Measurements from ENCODE around the gene CNNM4.

CNNM4 gene

DNA sequence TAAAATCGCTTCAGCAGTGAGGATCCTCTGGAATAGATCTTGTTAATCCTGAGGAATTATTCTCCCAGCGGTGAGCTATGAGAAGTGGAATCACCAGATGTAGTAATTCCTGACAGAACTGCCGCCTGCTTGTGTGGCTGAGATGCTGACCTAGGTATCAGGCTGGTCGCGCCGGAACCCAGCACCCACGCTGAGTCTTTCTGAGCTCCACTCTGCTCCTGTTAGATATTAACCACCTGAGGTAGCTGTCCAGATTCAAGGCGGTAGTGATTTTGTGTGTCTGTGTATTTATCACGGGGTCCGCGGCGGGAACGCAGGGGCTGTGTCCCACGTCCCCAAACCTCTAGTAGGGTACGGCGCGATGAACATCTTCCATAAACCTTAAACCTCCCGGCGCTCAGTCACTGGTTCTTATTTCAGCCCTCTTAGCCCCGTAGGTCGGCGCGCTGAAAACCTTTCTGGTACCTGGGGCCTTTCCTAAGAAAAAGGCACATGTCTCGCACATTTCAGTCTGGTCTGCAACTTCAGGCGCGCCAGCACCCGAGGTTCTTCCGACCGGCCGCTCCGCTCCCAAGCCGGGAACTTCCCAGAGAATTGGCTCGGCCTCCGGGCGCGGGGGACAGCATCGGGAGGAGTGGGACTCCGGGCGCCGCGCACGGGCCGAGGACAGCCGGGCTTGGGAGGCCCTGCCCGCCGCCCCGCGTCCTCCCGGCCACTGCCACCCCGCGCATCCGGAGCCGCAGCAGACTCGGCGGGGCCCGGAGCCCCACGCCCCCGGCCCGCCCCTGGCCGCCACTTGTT is 54.8 kb downstream of the CNNM4 start:
- ATAC-seq (ENCODE audit: insufficient read depth, low read depth) = peak; percentile 8
- Histone ChIP-seq H3K79me2 (ENCODE audit: insufficient read depth, low read length) (peaks cover 39% of the 10 kb centered on the region), H3K4me2 (ENCODE audit: insufficient read depth, low read length) (peak overlapping the region; percentile 100), H3K4me3 (ENCODE audit: low read depth in 1 of 2, low read length in 2 of 2) (peak overlapping the region; percentile 73 to 97), H3K27me3 (ENCODE audit: insufficient read depth, low read length, poor library complexity) (no peaks in the 10 kb centered on the region), H3K9ac (ENCODE audit: low read depth, low read length) (peak overlapping the region; percentile 87), H2AFZ (ENCODE audit: low read depth, low read length) (peak overlapping the region; percentile 87), H3K27ac (ENCODE audit: low read length) (peak overlapping the region; percentile 65), H3K9me3 (ENCODE audit: insufficient read depth, low read length, severe bottlenecking) (no peaks in the 10 kb centered on the region), H3K4me1 (ENCODE audit: insufficient read depth, low read length) (peaks cover 44% of the 10 kb centered on the region), H4K20me1 (ENCODE audit: insufficient read depth, low read length) (peaks cover 36% of the 10 kb centered on the region), H3K36me3 (ENCODE audit: insufficient read depth, low read length) (peaks cover 27% of the 10 kb centered on the region)
- no peak for TF ChIP-seq EZH2 (IDR thresholded peaks at IDR 0.05; ENCODE audit: borderline replicate concordance, low read depth, low read length, severe bottlenecking)
- TF ChIP-seq, protein P1, sequence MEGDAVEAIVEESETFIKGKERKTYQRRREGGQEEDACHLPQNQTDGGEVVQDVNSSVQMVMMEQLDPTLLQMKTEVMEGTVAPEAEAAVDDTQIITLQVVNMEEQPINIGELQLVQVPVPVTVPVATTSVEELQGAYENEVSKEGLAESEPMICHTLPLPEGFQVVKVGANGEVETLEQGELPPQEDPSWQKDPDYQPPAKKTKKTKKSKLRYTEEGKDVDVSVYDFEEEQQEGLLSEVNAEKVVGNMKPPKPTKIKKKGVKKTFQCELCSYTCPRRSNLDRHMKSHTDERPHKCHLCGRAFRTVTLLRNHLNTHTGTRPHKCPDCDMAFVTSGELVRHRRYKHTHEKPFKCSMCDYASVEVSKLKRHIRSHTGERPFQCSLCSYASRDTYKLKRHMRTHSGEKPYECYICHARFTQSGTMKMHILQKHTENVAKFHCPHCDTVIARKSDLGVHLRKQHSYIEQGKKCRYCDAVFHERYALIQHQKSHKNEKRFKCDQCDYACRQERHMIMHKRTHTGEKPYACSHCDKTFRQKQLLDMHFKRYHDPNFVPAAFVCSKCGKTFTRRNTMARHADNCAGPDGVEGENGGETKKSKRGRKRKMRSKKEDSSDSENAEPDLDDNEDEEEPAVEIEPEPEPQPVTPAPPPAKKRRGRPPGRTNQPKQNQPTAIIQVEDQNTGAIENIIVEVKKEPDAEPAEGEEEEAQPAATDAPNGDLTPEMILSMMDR (IDR thresholded peaks at IDR 0.05; ENCODE audit: borderline replicate concordance, extremely low read depth, low read length, poor library complexity, severe bottlenecking) = no peak
- no peak for DNase-seq

DNA sequence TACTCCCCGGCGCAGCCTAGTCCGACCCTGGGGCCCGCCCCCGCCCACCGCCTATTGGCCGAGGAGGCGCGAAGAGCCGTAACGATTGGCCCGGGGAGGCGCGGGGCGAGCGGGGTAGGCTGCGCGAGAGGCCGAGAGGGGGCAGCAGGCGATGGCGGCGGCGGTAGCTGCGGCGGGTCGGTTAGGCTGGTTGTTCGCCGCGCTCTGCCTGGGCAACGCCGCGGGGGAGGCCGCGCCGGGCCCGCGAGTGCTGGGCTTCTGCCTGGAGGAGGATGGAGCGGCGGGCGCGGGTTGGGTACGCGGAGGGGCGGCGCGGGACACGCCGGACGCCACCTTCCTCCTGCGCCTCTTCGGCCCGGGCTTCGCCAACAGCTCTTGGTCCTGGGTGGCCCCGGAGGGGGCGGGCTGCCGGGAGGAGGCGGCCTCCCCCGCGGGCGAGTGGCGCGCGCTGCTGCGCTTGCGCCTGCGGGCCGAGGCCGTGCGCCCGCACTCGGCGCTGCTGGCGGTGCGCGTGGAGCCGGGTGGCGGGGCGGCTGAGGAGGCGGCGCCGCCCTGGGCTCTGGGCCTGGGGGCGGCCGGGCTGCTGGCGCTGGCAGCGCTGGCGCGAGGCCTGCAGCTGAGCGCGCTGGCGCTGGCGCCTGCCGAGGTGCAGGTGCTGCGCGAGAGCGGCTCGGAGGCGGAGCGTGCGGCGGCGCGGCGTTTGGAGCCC is 55.6 kb downstream of the CNNM4 start, which contains the start of gene CNNM3:
Gene CNNM3 (plus strand): TSS at position 142 of the 709 bp plus-strand sequence. CDS start 10 bp downstream, at position 152.
- Histone ChIP-seq H3K4me3 (ENCODE audit: low read depth in 1 of 2, low read length in 2 of 2) (peak within 1 kb of the TSS; percentile 73 to 97), H3K9me3 (ENCODE audit: insufficient read depth, low read length, severe bottlenecking) (no peaks in the 10 kb centered on the region), H3K4me2 (ENCODE audit: insufficient read depth, low read length) (peak within 1 kb of the TSS; percentile 100), H3K4me1 (ENCODE audit: insufficient read depth, low read length) (peaks cover 50% of the 10 kb centered on the region), H3K27me3 (ENCODE audit: insufficient read depth, low read length, poor library complexity) (no peaks in the 10 kb centered on the region), H3K9ac (ENCODE audit: low read depth, low read length) (peak within 1 kb of the TSS; percentile 87), H3K79me2 (ENCODE audit: insufficient read depth, low read length) (peaks cover 47% of the 10 kb centered on the region), H3K27ac (ENCODE audit: low read length) (peak within 1 kb of the TSS; percentile 89), H3K36me3 (ENCODE audit: insufficient read depth, low read length) (peaks cover 33% of the 10 kb centered on the region), H4K20me1 (ENCODE audit: insufficient read depth, low read length) (peaks cover 43% of the 10 kb centered on the region), H2AFZ (ENCODE audit: low read depth, low read length) (peak within 1 kb of the TSS; percentile 88)
- TF ChIP-seq, protein P1 (IDR thresholded peaks at IDR 0.05; ENCODE audit: borderline replicate concordance, extremely low read depth, low read length, poor library complexity, severe bottlenecking) = peak; percentile 61
- no peak for TF ChIP-seq EZH2 (IDR thresholded peaks at IDR 0.05; ENCODE audit: borderline replicate concordance, low read depth, low read length, severe bottlenecking)
- DNase-seq (peak; percentile 95), ATAC-seq (ENCODE audit: insufficient read depth, low read depth) (peak; percentile 94)

DNA sequence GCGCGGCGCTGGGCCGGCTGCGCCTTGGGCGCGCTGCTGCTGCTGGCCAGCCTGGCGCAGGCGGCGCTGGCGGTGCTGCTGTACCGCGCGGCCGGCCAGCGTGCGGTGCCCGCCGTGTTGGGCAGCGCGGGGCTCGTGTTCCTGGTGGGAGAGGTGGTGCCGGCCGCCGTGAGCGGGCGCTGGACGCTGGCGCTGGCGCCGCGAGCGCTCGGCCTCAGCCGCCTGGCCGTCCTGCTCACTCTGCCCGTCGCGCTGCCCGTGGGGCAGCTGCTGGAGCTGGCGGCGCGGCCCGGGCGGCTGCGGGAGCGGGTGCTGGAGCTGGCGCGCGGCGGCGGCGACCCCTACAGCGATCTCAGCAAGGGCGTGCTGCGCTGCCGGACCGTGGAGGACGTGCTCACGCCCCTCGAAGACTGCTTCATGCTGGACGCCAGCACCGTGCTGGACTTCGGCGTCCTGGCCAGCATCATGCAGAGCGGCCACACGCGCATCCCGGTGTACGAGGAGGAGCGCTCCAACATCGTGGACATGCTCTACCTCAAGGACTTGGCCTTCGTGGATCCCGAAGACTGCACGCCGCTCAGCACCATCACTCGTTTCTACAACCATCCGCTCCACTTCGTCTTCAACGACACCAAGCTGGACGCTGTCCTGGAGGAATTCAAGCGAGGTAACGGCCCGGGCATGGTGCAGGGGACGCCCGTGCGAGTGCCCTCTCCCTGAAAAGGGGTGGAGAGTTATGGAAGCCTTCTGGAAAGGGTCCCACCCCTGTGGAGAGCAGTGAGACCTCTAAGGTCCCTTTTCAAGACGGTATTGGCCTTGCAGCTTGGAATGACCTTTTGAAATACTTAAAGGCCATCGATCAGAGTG is 56.4 kb downstream of the CNNM4 start:
- Histone ChIP-seq H3K27me3 (ENCODE audit: insufficient read depth, low read length, poor library complexity) (no peaks in the 10 kb centered on the region), H3K9me3 (ENCODE audit: insufficient read depth, low read length, severe bottlenecking) (no peaks in the 10 kb centered on the region), H3K4me2 (ENCODE audit: insufficient read depth, low read length) (peak overlapping the region; percentile 100), H3K4me1 (ENCODE audit: insufficient read depth, low read length) (peaks cover 50% of the 10 kb centered on the region), H3K4me3 (ENCODE audit: low read depth in 1 of 2, low read length in 2 of 2) (peak overlapping the region; percentile 12 to 97; a peak in 3 of 4 replicates), H3K36me3 (ENCODE audit: insufficient read depth, low read length) (peaks cover 34% of the 10 kb centered on the region), H2AFZ (ENCODE audit: low read depth, low read length) (peak overlapping the region; percentile 88; the same call in 1 of the 2 replicates), H4K20me1 (ENCODE audit: insufficient read depth, low read length) (peaks cover 46% of the 10 kb centered on the region), H3K79me2 (ENCODE audit: insufficient read depth, low read length) (peaks cover 53% of the 10 kb centered on the region), H3K9ac (ENCODE audit: low read depth, low read length) (peak overlapping the region; percentile 87), H3K27ac (ENCODE audit: low read length) (peak overlapping the region; percentile 89)
- no peak for ATAC-seq (ENCODE audit: insufficient read depth, low read depth)
- no peak for DNase-seq
- TF ChIP-seq, protein P1 (IDR thresholded peaks at IDR 0.05; ENCODE audit: borderline replicate concordance, extremely low read depth, low read length, poor library complexity, severe bottlenecking) = no peak
- no peak for TF ChIP-seq EZH2 (IDR thresholded peaks at IDR 0.05; ENCODE audit: borderline replicate concordance, low read depth, low read length, severe bottlenecking)

Measured in DND-41 (cell line).